NCI-H524 treated with DMSO at 0.1 percent for 48 hours (cell line): ENCODE data around the gene COL5A1.
"Not testable (repeated sequence)": the region's sequence is repeated elsewhere in the genome, so short reads cannot be mapped to it uniquely, and the experiment has no call there.

ENCODE experiments used
- DNase-seq: peaks from one replicate; lab custom pipeline; 2025; lab: John Stamatoyannopoulos, UW

The COL5A1 gene

GRCh38 chr9:134657666-134658377 lies 16.2 kb downstream of the COL5A1 start:
- DNase-seq: no peak

GRCh38 chr9:134658378-134658955 lies 16.9 kb downstream of the COL5A1 start:
- DNase-seq: no peak

- no peak for DNase-seq
These were observed 18.1 kb downstream of the COL5A1 start for GRCh38 chr9:134659688-134660131.

- no peak for DNase-seq
These were observed 18.8 kb downstream of the COL5A1 start for GRCh38 chr9:134660407-134660806.

- DNase-seq: no peak
These were observed 19.7 kb downstream of the COL5A1 start for GRCh38 chr9:134661299-134661698.

GRCh38 chr9:134661791-134662142 lies 20.2 kb downstream of the COL5A1 start:
- DNase-seq: no peak

- no peak for DNase-seq
These were observed 20.7 kb downstream of the COL5A1 start for GRCh38 chr9:134662143-134662876.

GRCh38 chr9:134663084-134663483 lies 21.5 kb downstream of the COL5A1 start:
- no peak for DNase-seq

GRCh38 chr9:134663753-134664415 lies 22.3 kb downstream of the COL5A1 start:
- DNase-seq: no peak

GRCh38 chr9:134664446-134664845 lies 22.8 kb downstream of the COL5A1 start:
- DNase-seq: no peak

- DNase-seq: no peak
These were observed 24.6 kb downstream of the COL5A1 start for GRCh38 chr9:134666208-134666607.

- no peak for DNase-seq
These were observed 25.2 kb downstream of the COL5A1 start for GRCh38 chr9:134666831-134667230.

- not testable (repeated sequence) for DNase-seq
These were observed 27.4 kb downstream of the COL5A1 start for GRCh38 chr9:134668977-134669376.

GRCh38 chr9:134669399-134669955 lies 27.9 kb downstream of the COL5A1 start:
- no peak for DNase-seq

GRCh38 chr9:134670042-134670525 lies 28.5 kb downstream of the COL5A1 start:
- DNase-seq: no peak

- DNase-seq: no peak
These were observed 29.3 kb downstream of the COL5A1 start for GRCh38 chr9:134670851-134671281.

GRCh38 chr9:134671341-134672113 lies 29.9 kb downstream of the COL5A1 start:
- no peak for DNase-seq

GRCh38 chr9:134676361-134676760 lies 34.8 kb downstream of the COL5A1 start:
- DNase-seq: no peak

- no peak for DNase-seq
These were observed 35.3 kb downstream of the COL5A1 start for GRCh38 chr9:134676886-134677285.

- DNase-seq: no peak
These were observed 36.1 kb downstream of the COL5A1 start for GRCh38 chr9:134677743-134678142.

- DNase-seq: no peak
These were observed 36.6 kb downstream of the COL5A1 start for GRCh38 chr9:134678206-134678605.
